ENCODE measurements around the gene POLQ.
"Not testable (repeated sequence)": the region's sequence is repeated elsewhere in the genome, so short reads cannot be mapped to it uniquely, and the experiment has no call there.

POLQ gene

GRCh38 chr3:121545574-121546455 lies at the start of gene POLQ:
POLQ (minus strand) TSS chr3:121545988; CDS start chr3:121545877, 111 bp downstream.
- Mint-ChIP-seq H3K4me1 (ENCODE audit: low read depth) (peaks cover 36% of the 10 kb centered on the region), H3K36me3 (ENCODE audit: low read depth) (peaks cover 19% of the 10 kb centered on the region), H3K27ac (peak within 1 kb of the TSS; percentile 97), H3K4me3 (peak within 1 kb of the TSS; percentile 100), H3K27me3 (ENCODE audit: low read depth) (no peaks in the 10 kb centered on the region), H3K9me3 (no peaks in the 10 kb centered on the region)
- peak; percentile 85 for DNase-seq (ENCODE audit: low spot score)

GRCh38 chr3:121594850-121595249 lies 49.1 kb upstream of the POLQ start:
- Mint-ChIP-seq H3K4me1 (ENCODE audit: low read depth) (no peaks in the 10 kb centered on the region), H3K36me3 (ENCODE audit: low read depth) (no peaks in the 10 kb centered on the region), H3K27me3 (ENCODE audit: low read depth) (peaks cover 14% of the 10 kb centered on the region), H3K9me3 (no peaks in the 10 kb centered on the region), H3K4me3 (no peak overlapping the region), H3K27ac (no peak overlapping the region)
- no peak for DNase-seq (ENCODE audit: low spot score)

GRCh38 chr3:121593806-121594205 lies 48.0 kb upstream of the POLQ start:
- H3K4me1 Mint-ChIP-seq (ENCODE audit: low read depth); H3K36me3 Mint-ChIP-seq (ENCODE audit: low read depth); H3K4me3 Mint-ChIP-seq; DNase-seq (ENCODE audit: low spot score); H3K9me3 Mint-ChIP-seq; H3K27ac Mint-ChIP-seq: not testable (repeated sequence)
- H3K27me3 Mint-ChIP-seq (ENCODE audit: low read depth), result peaks cover 17% of the 10 kb centered on the region

GRCh38 chr3:121592856-121593702 lies 47.3 kb upstream of the POLQ start, which contains the start of gene FBXO40:
FBXO40 (plus strand) TSS chr3:121593379; CDS start chr3:121620576, 27,197 bp downstream.
- H3K9me3 Mint-ChIP-seq, result no peaks in the 10 kb centered on the region
- H3K27ac Mint-ChIP-seq, result no peak within 1 kb of the TSS
- no peak within 1 kb of the TSS for H3K4me3 Mint-ChIP-seq
- no peaks in the 10 kb centered on the region for H3K4me1 Mint-ChIP-seq (ENCODE audit: low read depth)
- H3K36me3 Mint-ChIP-seq (ENCODE audit: low read depth), result no peaks in the 10 kb centered on the region
- H3K27me3 Mint-ChIP-seq (ENCODE audit: low read depth), result peaks cover 17% of the 10 kb centered on the region
- DNase-seq (ENCODE audit: low spot score), result no peak

GRCh38 chr3:121584418-121584817 lies 38.6 kb upstream of the POLQ start:
- H3K27ac Mint-ChIP-seq, result no peak overlapping the region
- no peak for DNase-seq (ENCODE audit: low spot score)
- no peaks in the 10 kb centered on the region for H3K9me3 Mint-ChIP-seq
- no peaks in the 10 kb centered on the region for H3K4me1 Mint-ChIP-seq (ENCODE audit: low read depth)
- H3K4me3 Mint-ChIP-seq, result no peak overlapping the region
- H3K36me3 Mint-ChIP-seq (ENCODE audit: low read depth), result no peaks in the 10 kb centered on the region
- peaks cover 25% of the 10 kb centered on the region for H3K27me3 Mint-ChIP-seq (ENCODE audit: low read depth)

GRCh38 chr3:121581691-121582090 lies 35.9 kb upstream of the POLQ start:
- H3K4me3 Mint-ChIP-seq, result no peak overlapping the region
- no peaks in the 10 kb centered on the region for H3K9me3 Mint-ChIP-seq
- no peak for DNase-seq (ENCODE audit: low spot score)
- H3K27me3 Mint-ChIP-seq (ENCODE audit: low read depth), result peaks cover 27% of the 10 kb centered on the region
- H3K27ac Mint-ChIP-seq, result no peak overlapping the region
- no peaks in the 10 kb centered on the region for H3K4me1 Mint-ChIP-seq (ENCODE audit: low read depth)
- no peaks in the 10 kb centered on the region for H3K36me3 Mint-ChIP-seq (ENCODE audit: low read depth)

GRCh38 chr3:121574449-121574848 lies 28.7 kb upstream of the POLQ start:
- Mint-ChIP-seq H3K27me3 (ENCODE audit: low read depth) (peaks cover 8% of the 10 kb centered on the region), H3K27ac (no peak overlapping the region), H3K36me3 (ENCODE audit: low read depth) (no peaks in the 10 kb centered on the region), H3K4me3 (no peak overlapping the region), H3K9me3 (no peaks in the 10 kb centered on the region), H3K4me1 (ENCODE audit: low read depth) (no peaks in the 10 kb centered on the region)
- no peak for DNase-seq (ENCODE audit: low spot score)

- Mint-ChIP-seq H3K27ac (no peak within 1 kb of the TSS), H3K27me3 (ENCODE audit: low read depth) (peaks cover 5% of the 10 kb centered on the region), H3K9me3 (no peaks in the 10 kb centered on the region), H3K4me1 (ENCODE audit: low read depth) (no peaks in the 10 kb centered on the region), H3K4me3 (no peak within 1 kb of the TSS), H3K36me3 (ENCODE audit: low read depth) (no peaks in the 10 kb centered on the region)
- no peak for DNase-seq (ENCODE audit: low spot score)
Observed at GRCh38 chr3:121567649-121568048, 21.9 kb upstream of the POLQ start, which contains the start of gene ARGFX. ARGFX (plus strand) TSS chr3:121567949; CDS start chr3:121570714, 2,765 bp downstream.

GRCh38 chr3:121566773-121567172 lies 21.0 kb upstream of the POLQ start:
- Mint-ChIP-seq H3K4me3 (no peak overlapping the region), H3K9me3 (no peaks in the 10 kb centered on the region), H3K4me1 (ENCODE audit: low read depth) (no peaks in the 10 kb centered on the region), H3K27ac (no peak overlapping the region), H3K36me3 (ENCODE audit: low read depth) (no peaks in the 10 kb centered on the region), H3K27me3 (ENCODE audit: low read depth) (peaks cover 5% of the 10 kb centered on the region)
- DNase-seq (ENCODE audit: low spot score), result no peak

- Mint-ChIP-seq H3K9me3 (no peaks in the 10 kb centered on the region), H3K4me3 (no peak overlapping the region), H3K4me1 (ENCODE audit: low read depth) (no peaks in the 10 kb centered on the region), H3K27me3 (ENCODE audit: low read depth) (peaks cover 11% of the 10 kb centered on the region), H3K27ac (no peak overlapping the region), H3K36me3 (ENCODE audit: low read depth) (no peaks in the 10 kb centered on the region)
- no peak for DNase-seq (ENCODE audit: low spot score)
Observed at GRCh38 chr3:121562148-121562547, 16.4 kb upstream of the POLQ start.

GRCh38 chr3:121557426-121557934 lies 11.7 kb upstream of the POLQ start:
- Mint-ChIP-seq H3K4me3 (no peak overlapping the region), H3K9me3 (no peaks in the 10 kb centered on the region), H3K4me1 (ENCODE audit: low read depth) (no peaks in the 10 kb centered on the region), H3K27ac (no peak overlapping the region), H3K36me3 (ENCODE audit: low read depth) (no peaks in the 10 kb centered on the region), H3K27me3 (ENCODE audit: low read depth) (peaks cover 11% of the 10 kb centered on the region)
- no peak for DNase-seq (ENCODE audit: low spot score)

GRCh38 chr3:121552797-121553196 lies 7.0 kb upstream of the POLQ start:
- H3K36me3 Mint-ChIP-seq (ENCODE audit: low read depth), result no peaks in the 10 kb centered on the region
- peaks cover 2% of the 10 kb centered on the region for H3K27me3 Mint-ChIP-seq (ENCODE audit: low read depth)
- no peak overlapping the region for H3K4me3 Mint-ChIP-seq
- H3K4me1 Mint-ChIP-seq (ENCODE audit: low read depth), result peaks cover 5% of the 10 kb centered on the region
- no peaks in the 10 kb centered on the region for H3K9me3 Mint-ChIP-seq
- H3K27ac Mint-ChIP-seq, result no peak overlapping the region
- no peak for DNase-seq (ENCODE audit: low spot score)

- Mint-ChIP-seq H3K4me1 (ENCODE audit: low read depth) (peaks cover 5% of the 10 kb centered on the region), H3K9me3 (no peaks in the 10 kb centered on the region), H3K4me3 (no peak overlapping the region), H3K27ac (no peak overlapping the region), H3K36me3 (ENCODE audit: low read depth) (no peaks in the 10 kb centered on the region), H3K27me3 (ENCODE audit: low read depth) (peaks cover 2% of the 10 kb centered on the region)
- DNase-seq (ENCODE audit: low spot score), result no peak
Observed at GRCh38 chr3:121552379-121552778, 6.6 kb upstream of the POLQ start.

Data from T-helper 2 cell treated with Interferon-gamma antibody and Interleukin-4, amounts not matched to agents 5 μg/mL and 100 μg/mL, for 36 hours (primary cell).